Keratinocyte (primary cell): ENCODE data around the gene ZFP14.

ENCODE experiments used
- CTCF ChIP-seq, 3 experiments: IDR thresholded peaks in 1 of 3; conservative IDR thresholded peaks in 1 of 3; optimal IDR thresholded peaks in 1 of 3; 2 replicates in 2 of 3; 3 replicates in 1 of 3; pipeline versions ENCODE3 to v1.5.1; 2011; ENCODE audit warnings: low read length in 3 of 3, mild to moderate bottlenecking in 3 of 3, moderate library complexity in 2 of 3, control low read depth in 1 of 3, inconsistent platforms in 1 of 3; ENCODE audit not compliant: insufficient read depth in 2 of 3; ENCODE audit errors: extremely low read depth in 1 of 3
- EZH2 ChIP-seq: IDR thresholded peaks from one replicate; pipeline ENCODE4 v1.6.1; 2012; ENCODE audit warnings: inconsistent platforms, mild to moderate bottlenecking, low read length, moderate library complexity

GRCh38 chr19:36404498-36404897 lies 25.5 kb upstream of the ZFP14 start:
- TF ChIP-seq CTCF (optimal IDR thresholded peaks at IDR 0.05 in 1 of 3, IDR thresholded peaks at IDR 0.05 in 1 of 3, conservative IDR thresholded peaks at IDR 0.05 in 1 of 3; ENCODE audit: extremely low read depth in 1 of 3, insufficient read depth in 2 of 3, low read length in 3 of 3) (no peak), EZH2 (no peak)
